ENCODE data around the gene LUZP1.

DNA sequence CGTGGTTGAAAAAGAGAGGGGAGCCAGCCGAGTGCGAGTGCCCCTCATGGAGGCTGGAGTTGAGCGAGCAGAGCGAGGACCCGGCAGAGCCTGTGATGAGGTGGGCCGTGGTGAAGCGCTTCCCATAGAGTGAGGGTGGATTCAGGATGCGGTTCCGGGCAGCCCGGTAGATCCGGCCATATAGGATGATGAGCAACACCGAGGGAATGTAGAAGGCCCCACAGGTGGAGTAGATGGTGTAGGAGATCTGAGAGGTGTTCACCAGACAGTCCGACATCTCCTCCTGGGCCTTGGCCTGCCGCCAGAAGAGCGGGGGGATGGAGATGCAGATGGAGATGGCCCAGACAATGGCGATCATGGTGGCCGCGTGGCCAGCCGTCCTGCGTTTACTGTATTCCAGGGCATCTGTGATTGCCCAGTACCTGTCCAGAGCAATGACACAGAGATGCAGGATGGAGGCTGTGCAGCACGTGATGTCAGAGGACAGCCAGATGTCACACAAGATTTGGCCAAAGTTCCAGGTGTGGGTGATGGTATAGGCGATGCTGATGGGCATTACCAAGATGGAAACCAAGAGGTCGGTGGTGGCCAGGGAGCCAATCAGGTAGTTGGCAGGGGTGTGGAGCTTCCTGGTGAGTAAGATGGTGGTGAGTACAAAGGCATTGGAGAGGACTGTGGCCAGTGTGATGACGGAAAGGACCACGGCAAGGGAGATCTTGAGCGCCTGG lies 24.9 kb upstream of the LUZP1 start:
- TF ChIP-seq TAF1 (IDR thresholded peaks at IDR 0.05; ENCODE audit: borderline replicate concordance, low read depth, low read length), result no peak
- no peak for TF ChIP-seq POLR2AphosphoS5 (IDR thresholded peaks at IDR 0.05; ENCODE audit: low read depth, low read length)
- TF ChIP-seq, protein P1, sequence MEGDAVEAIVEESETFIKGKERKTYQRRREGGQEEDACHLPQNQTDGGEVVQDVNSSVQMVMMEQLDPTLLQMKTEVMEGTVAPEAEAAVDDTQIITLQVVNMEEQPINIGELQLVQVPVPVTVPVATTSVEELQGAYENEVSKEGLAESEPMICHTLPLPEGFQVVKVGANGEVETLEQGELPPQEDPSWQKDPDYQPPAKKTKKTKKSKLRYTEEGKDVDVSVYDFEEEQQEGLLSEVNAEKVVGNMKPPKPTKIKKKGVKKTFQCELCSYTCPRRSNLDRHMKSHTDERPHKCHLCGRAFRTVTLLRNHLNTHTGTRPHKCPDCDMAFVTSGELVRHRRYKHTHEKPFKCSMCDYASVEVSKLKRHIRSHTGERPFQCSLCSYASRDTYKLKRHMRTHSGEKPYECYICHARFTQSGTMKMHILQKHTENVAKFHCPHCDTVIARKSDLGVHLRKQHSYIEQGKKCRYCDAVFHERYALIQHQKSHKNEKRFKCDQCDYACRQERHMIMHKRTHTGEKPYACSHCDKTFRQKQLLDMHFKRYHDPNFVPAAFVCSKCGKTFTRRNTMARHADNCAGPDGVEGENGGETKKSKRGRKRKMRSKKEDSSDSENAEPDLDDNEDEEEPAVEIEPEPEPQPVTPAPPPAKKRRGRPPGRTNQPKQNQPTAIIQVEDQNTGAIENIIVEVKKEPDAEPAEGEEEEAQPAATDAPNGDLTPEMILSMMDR (IDR thresholded peaks at IDR 0.05), result no peak
- no peak for TF ChIP-seq RCOR1 (IDR thresholded peaks at IDR 0.05; ENCODE audit: low read length)
- no peak for TF ChIP-seq FOXM1 (IDR thresholded peaks at IDR 0.05; ENCODE audit: low read depth)
- TF ChIP-seq MEF2A (IDR thresholded peaks at IDR 0.05; ENCODE audit: borderline replicate concordance, low read depth), result no peak
- no peak for TF ChIP-seq GATA2 (CRISPR knock-in tag; IDR thresholded peaks at IDR 0.05)
- TF ChIP-seq TCF12 (IDR thresholded peaks at IDR 0.05), result no peak
- TF ChIP-seq YY1 (IDR thresholded peaks at IDR 0.05; ENCODE audit: low read depth), result no peak
- no peak for TF ChIP-seq NRF1 (IDR thresholded peaks at IDR 0.05; ENCODE audit: low read depth, low read length)
- no peak for TF ChIP-seq RXRA (IDR thresholded peaks at IDR 0.05; ENCODE audit: borderline replicate concordance, low read depth)
